ENCODE results near the gene VWA2.

The VWA2 gene

GRCh38 chr10:114281461-114281860 lies 42.4 kb downstream of the VWA2 start:
- H3K9me2 ChIP-seq (replicated peaks; ENCODE audit: low read depth, low read length): no peaks in the 10 kb centered on the region
- H3K79me2 ChIP-seq (ENCODE audit: insufficient read depth, low read length): no peaks in the 10 kb centered on the region
- peaks cover 12% of the 10 kb centered on the region for H3K4me1 ChIP-seq (ENCODE audit: insufficient read depth, low read length, poor library complexity, severe bottlenecking)
- no peak overlapping the region for H3K9ac ChIP-seq (ENCODE audit: low read depth, low read length, poor library complexity, severe bottlenecking)
- TF ChIP-seq, protein P1, sequence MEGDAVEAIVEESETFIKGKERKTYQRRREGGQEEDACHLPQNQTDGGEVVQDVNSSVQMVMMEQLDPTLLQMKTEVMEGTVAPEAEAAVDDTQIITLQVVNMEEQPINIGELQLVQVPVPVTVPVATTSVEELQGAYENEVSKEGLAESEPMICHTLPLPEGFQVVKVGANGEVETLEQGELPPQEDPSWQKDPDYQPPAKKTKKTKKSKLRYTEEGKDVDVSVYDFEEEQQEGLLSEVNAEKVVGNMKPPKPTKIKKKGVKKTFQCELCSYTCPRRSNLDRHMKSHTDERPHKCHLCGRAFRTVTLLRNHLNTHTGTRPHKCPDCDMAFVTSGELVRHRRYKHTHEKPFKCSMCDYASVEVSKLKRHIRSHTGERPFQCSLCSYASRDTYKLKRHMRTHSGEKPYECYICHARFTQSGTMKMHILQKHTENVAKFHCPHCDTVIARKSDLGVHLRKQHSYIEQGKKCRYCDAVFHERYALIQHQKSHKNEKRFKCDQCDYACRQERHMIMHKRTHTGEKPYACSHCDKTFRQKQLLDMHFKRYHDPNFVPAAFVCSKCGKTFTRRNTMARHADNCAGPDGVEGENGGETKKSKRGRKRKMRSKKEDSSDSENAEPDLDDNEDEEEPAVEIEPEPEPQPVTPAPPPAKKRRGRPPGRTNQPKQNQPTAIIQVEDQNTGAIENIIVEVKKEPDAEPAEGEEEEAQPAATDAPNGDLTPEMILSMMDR (conservative IDR thresholded peaks at IDR 0.05; ENCODE audit: low read length): 0 out of 2 replicates have a peak, but pooled peaks have one; percentile 8
- TF ChIP-seq EZH2phosphoT487 (IDR thresholded peaks at IDR 0.05; ENCODE audit: borderline replicate concordance): no peak
- no peaks in the 10 kb centered on the region for H3K9me3 ChIP-seq (ENCODE audit: insufficient read depth, low read depth, low read length)
- no peaks in the 10 kb centered on the region for H3F3A ChIP-seq (ENCODE audit: low read depth)
- no peaks in the 10 kb centered on the region for H3K36me3 ChIP-seq (ENCODE audit: insufficient read depth, low read length)
- H3K4me2 ChIP-seq (ENCODE audit: low read depth, low read length, poor library complexity, severe bottlenecking): no peak overlapping the region
- no peak overlapping the region for H2AFZ ChIP-seq (ENCODE audit: low read length)
- H3K4me3 ChIP-seq (ENCODE audit: low read length, poor library complexity, severe bottlenecking): no peak overlapping the region
- H3K27me3 ChIP-seq (ENCODE audit: insufficient read depth, low read length, poor library complexity, severe bottlenecking): no peaks in the 10 kb centered on the region
- no peaks in the 10 kb centered on the region for H4K20me1 ChIP-seq (ENCODE audit: insufficient read depth, low read length, poor library complexity, severe bottlenecking)

GRCh38 chr10:114282526-114282925 lies 43.5 kb downstream of the VWA2 start:
- no peak for TF ChIP-seq EZH2phosphoT487 (IDR thresholded peaks at IDR 0.05; ENCODE audit: borderline replicate concordance)
- TF ChIP-seq, protein P1 (conservative IDR thresholded peaks at IDR 0.05; ENCODE audit: low read length): no peak
- no peaks in the 10 kb centered on the region for H3K36me3 ChIP-seq (ENCODE audit: insufficient read depth, low read length)
- no peaks in the 10 kb centered on the region for H3K79me2 ChIP-seq (ENCODE audit: insufficient read depth, low read length)
- no peaks in the 10 kb centered on the region for H3K9me2 ChIP-seq (replicated peaks; ENCODE audit: low read depth, low read length)
- no peak overlapping the region for H3K4me3 ChIP-seq (ENCODE audit: low read length, poor library complexity, severe bottlenecking)
- no peaks in the 10 kb centered on the region for H3K9me3 ChIP-seq (ENCODE audit: insufficient read depth, low read depth, low read length)
- no peak overlapping the region for H3K4me2 ChIP-seq (ENCODE audit: low read depth, low read length, poor library complexity, severe bottlenecking)
- no peaks in the 10 kb centered on the region for H3F3A ChIP-seq (ENCODE audit: low read depth)
- no peak overlapping the region for H2AFZ ChIP-seq (ENCODE audit: low read length)
- H4K20me1 ChIP-seq (ENCODE audit: insufficient read depth, low read length, poor library complexity, severe bottlenecking): no peaks in the 10 kb centered on the region
- no peak overlapping the region for H3K9ac ChIP-seq (ENCODE audit: low read depth, low read length, poor library complexity, severe bottlenecking)
- peaks cover 12% of the 10 kb centered on the region for H3K4me1 ChIP-seq (ENCODE audit: insufficient read depth, low read length, poor library complexity, severe bottlenecking)
- no peaks in the 10 kb centered on the region for H3K27me3 ChIP-seq (ENCODE audit: insufficient read depth, low read length, poor library complexity, severe bottlenecking)

- no peaks in the 10 kb centered on the region for H3K79me2 ChIP-seq (ENCODE audit: insufficient read depth, low read length)
- H3F3A ChIP-seq (ENCODE audit: low read depth): no peaks in the 10 kb centered on the region
- no peak overlapping the region for H2AFZ ChIP-seq (ENCODE audit: low read length)
- no peaks in the 10 kb centered on the region for H3K9me2 ChIP-seq (replicated peaks; ENCODE audit: low read depth, low read length)
- H3K36me3 ChIP-seq (ENCODE audit: insufficient read depth, low read length): no peaks in the 10 kb centered on the region
- no peaks in the 10 kb centered on the region for H3K27me3 ChIP-seq (ENCODE audit: insufficient read depth, low read length, poor library complexity, severe bottlenecking)
- H3K4me1 ChIP-seq (ENCODE audit: insufficient read depth, low read length, poor library complexity, severe bottlenecking): peaks cover 12% of the 10 kb centered on the region
- no peak overlapping the region for H3K4me2 ChIP-seq (ENCODE audit: low read depth, low read length, poor library complexity, severe bottlenecking)
- H3K4me3 ChIP-seq (ENCODE audit: low read length, poor library complexity, severe bottlenecking): no peak overlapping the region
- no peaks in the 10 kb centered on the region for H4K20me1 ChIP-seq (ENCODE audit: insufficient read depth, low read length, poor library complexity, severe bottlenecking)
- no peaks in the 10 kb centered on the region for H3K9me3 ChIP-seq (ENCODE audit: insufficient read depth, low read depth, low read length)
- TF ChIP-seq EZH2phosphoT487 (IDR thresholded peaks at IDR 0.05; ENCODE audit: borderline replicate concordance): no peak
- H3K9ac ChIP-seq (ENCODE audit: low read depth, low read length, poor library complexity, severe bottlenecking): no peak overlapping the region
Observed at GRCh38 chr10:114283091-114283490, 44.0 kb downstream of the VWA2 start.

DNA sequence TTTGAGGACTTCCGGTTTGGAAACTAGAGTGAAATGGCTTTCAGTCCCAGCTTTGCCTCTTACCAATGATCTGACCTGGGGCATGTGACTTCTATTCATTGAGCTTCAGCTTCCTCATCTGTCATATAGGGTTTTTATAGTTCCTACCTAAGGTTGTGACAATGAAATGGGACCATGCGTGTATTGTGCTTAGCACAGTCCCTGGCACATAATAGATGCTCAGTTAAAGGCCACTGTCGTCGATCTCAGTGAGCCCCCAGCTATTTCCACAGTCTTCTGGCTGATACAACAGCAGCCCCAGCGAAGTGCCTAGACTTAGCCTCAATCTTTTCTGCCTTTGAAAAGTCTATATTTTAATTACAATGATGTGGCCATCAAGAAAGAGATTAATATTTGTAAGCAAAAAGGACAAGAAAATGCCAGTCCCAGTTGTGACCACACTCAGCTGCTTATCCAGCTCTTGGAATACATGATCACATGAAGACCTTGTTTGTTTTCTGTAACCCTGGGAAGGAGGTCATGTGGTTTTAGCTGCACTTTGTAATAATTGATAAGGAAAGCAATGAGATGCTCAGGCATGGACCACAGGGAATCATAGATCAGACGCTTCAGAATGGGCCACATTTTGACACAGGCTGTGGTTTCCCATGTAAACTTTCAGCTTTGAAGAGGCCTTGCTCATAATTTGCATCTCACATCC lies 44.6 kb downstream of the VWA2 start:
- Histone ChIP-seq H3K79me2 (ENCODE audit: insufficient read depth, low read length) (no peaks in the 10 kb centered on the region), H2AFZ (ENCODE audit: low read length) (no peak overlapping the region), H3K9me3 (ENCODE audit: insufficient read depth, low read depth, low read length) (no peaks in the 10 kb centered on the region), H3K4me3 (ENCODE audit: low read length, poor library complexity, severe bottlenecking) (no peak overlapping the region), H3K4me2 (ENCODE audit: low read depth, low read length, poor library complexity, severe bottlenecking) (no peak overlapping the region), H3F3A (ENCODE audit: low read depth) (no peaks in the 10 kb centered on the region), H4K20me1 (ENCODE audit: insufficient read depth, low read length, poor library complexity, severe bottlenecking) (no peaks in the 10 kb centered on the region), H3K9me2 (replicated peaks; ENCODE audit: low read depth, low read length) (no peaks in the 10 kb centered on the region), H3K27me3 (ENCODE audit: insufficient read depth, low read length, poor library complexity, severe bottlenecking) (no peaks in the 10 kb centered on the region), H3K4me1 (ENCODE audit: insufficient read depth, low read length, poor library complexity, severe bottlenecking) (peaks cover 12% of the 10 kb centered on the region), H3K36me3 (ENCODE audit: insufficient read depth, low read length) (no peaks in the 10 kb centered on the region), H3K9ac (ENCODE audit: low read depth, low read length, poor library complexity, severe bottlenecking) (no peak overlapping the region)
- TF ChIP-seq EZH2phosphoT487 (IDR thresholded peaks at IDR 0.05; ENCODE audit: borderline replicate concordance): no peak
- TF ChIP-seq, protein P1 (conservative IDR thresholded peaks at IDR 0.05; ENCODE audit: low read length): no peak
